Thymus (tissue), 11 donors: Measurements from ENCODE around the gene IL20RA. TPM values are rescaled to one million over a fixed set of nuclear protein-coding genes. Genes with fewer than 3 reads are reported as not detected.
A peak's percentile ranks its signal among the peaks of the same experiment; 100 is the strongest.

Experiments
- DNase-seq, 9 donors: peaks; one replicate each; pipeline ENCODE4 v3.0.0-alpha.2; 2013; ENCODE audit warnings: low spot score in 9 of 9, low read depth in 6 of 9, missing footprints in 1 of 9
- H3K27ac ChIP-seq, 2 donors: one replicate each; pipeline ENCODE4 v1.5.1; 2013; ENCODE audit warnings: control low read depth in 1 of 2, low read depth in 1 of 2, low read length in 1 of 2, mild to moderate bottlenecking in 1 of 2, moderate library complexity in 1 of 2
- H3K27me3 ChIP-seq, 2 donors: one replicate each; pipeline ENCODE4 v1.5.1; 2013; ENCODE audit warnings: low read length in 1 of 2; ENCODE audit not compliant: control insufficient read depth in 2 of 2, insufficient read depth in 1 of 2
- H3K36me3 ChIP-seq, 2 donors: one replicate each; pipeline ENCODE4 v1.5.1; 2013; ENCODE audit warnings: low read length in 1 of 2, mild to moderate bottlenecking in 1 of 2, moderate library complexity in 1 of 2; ENCODE audit not compliant: control insufficient read depth in 2 of 2, insufficient read depth in 2 of 2
- H3K4me1 ChIP-seq, 2 donors: one replicate each; pipeline ENCODE4 v1.5.1; 2013; ENCODE audit warnings: low read length in 2 of 2; ENCODE audit not compliant: control insufficient read depth in 2 of 2, insufficient read depth in 2 of 2
- H3K4me3 ChIP-seq, 2 donors: one replicate each; pipeline ENCODE4 v1.5.1; 2013; ENCODE audit warnings: low read length in 2 of 2, control low read depth in 1 of 2, mild to moderate bottlenecking in 1 of 2
- H3K9me3 ChIP-seq, 2 donors: one replicate each; pipeline ENCODE4 v1.5.1; 2013; ENCODE audit warnings: low read length in 1 of 2, mild to moderate bottlenecking in 1 of 2; ENCODE audit not compliant: control insufficient read depth in 2 of 2, insufficient read depth in 1 of 2
- WGBS: extraction: QIAGEN DNeasy Blood & Tissue Kit; methylation state at CpG from one replicate; pipeline ENCODE4 v1.1.7; 2013; 5-methylcytosine and 5-hydroxymethylcytosine counted together
- polyA plus RNA-seq: library from polyadenylated mRNA; stranded (reverse); fragments of 200-250 nt; gene quantifications from one replicate; pipeline ENCODE4 v1.2.3, GENCODE V29; 2013
- total RNA-seq: library from RNA; stranded (reverse); fragments of 120-200 nt; gene quantifications from one replicate; pipeline ENCODE4 v1.2.4, GENCODE V29; 2013
- donor health status: healthy.

The IL20RA gene
- total and polyA plus RNA-seq, 2 donors, result 2.6 to 3.4 TPM

DNA sequence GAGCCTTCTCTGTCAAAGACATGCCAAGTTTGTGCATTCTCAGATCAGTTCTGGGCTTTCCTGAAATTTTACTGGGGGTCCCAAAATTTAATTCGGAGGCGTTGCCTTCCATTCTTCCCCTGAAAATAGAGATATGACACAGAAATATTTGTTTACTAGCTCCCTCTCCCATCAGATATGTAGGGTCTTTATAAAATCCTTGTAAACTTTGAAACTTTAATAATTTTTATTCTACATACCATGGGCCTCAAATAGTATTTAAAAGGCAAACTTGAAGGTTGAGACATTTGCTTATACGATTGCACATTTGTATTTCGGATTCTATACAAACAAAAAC is 54.6 kb downstream of the IL20RA start:
- no peak overlapping the region for H3K27ac ChIP-seq

DNA sequence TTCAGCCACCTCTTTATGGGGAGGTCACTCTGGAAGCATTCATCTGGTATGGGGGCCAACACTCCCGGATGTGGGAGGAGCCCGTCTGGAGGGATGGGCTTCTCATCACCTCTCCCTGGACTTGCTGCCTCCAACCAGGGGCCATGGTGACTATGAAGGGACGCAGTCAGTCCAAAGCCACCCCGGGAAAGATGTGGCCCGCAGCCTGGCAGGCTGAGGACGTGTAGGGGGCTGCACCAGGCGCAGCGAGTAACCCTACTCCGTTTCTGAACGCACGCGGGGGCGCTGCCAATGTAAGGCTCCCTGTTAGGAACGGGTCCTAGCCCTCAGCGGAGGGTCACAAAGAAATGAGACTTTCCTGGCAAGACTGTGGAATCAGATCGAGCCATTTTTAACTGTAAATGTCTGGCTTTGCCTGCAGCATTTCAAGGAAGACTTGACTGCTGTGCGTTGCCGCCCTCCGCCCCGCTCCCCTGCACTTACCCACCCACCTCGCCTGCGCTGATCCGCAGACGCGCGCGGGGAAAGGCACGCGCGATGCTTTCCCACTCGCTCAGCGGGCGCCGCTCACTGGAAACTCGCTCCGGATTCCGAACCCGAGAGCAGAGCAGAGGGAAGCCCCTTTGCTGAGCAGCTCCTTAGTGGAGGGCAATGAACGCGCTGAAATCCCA is 55.1 kb downstream of the IL20RA start:
- Histone ChIP-seq H3K4me1 (peaks cover 0 to 2% of the 10 kb centered on the region in 2 donors), H3K4me3 (peak overlapping the region in 1 of 2 donors; percentile 17), H3K9me3 (no peaks in the 10 kb centered on the region), H3K36me3 (no peaks in the 10 kb centered on the region), H3K27me3 (peaks cover 18 to 56% of the 10 kb centered on the region in 2 donors), H3K27ac (no peak overlapping the region)
- WGBS, result 3% methylated on average over 40 of the region's 40 CpGs
- DNase-seq, result no peak

More for the DNA sequence above, 54.6 kb downstream of the IL20RA start:
- no peaks in the 10 kb centered on the region for H3K36me3 ChIP-seq
- peaks cover 0 to 2% of the 10 kb centered on the region in 2 donors for H3K4me1 ChIP-seq
- H3K27me3 ChIP-seq, result peaks cover 18 to 58% of the 10 kb centered on the region in 2 donors
- no peaks in the 10 kb centered on the region for H3K9me3 ChIP-seq
- no peak overlapping the region for H3K4me3 ChIP-seq
- WGBS, result 36% methylated on average over 4 of the region's 4 CpGs
- DNase-seq, result no peak

DNA sequence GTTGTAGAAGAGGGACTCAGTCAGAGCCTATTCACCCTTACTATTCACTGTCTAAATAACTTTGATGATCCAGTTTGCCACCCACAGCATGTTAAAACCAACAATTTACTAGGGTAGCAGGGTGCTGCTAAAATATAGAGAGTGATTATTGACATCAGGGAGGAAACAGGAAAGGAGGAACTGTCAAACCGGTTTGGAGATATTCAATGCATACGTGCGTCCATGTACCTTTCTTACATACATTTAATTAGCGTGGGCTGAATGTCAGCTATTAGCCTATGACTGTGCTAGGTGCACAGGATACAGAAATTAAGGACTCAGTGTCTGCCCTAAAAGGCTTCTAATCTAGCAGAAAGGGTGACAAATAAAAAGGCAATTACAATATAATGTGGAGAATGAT is 57.2 kb downstream of the IL20RA start:
- WGBS, result 61% methylated on average over 4 of the region's 4 CpGs
- H3K4me3 ChIP-seq, result no peak overlapping the region
- no peak overlapping the region for H3K27ac ChIP-seq
- H3K9me3 ChIP-seq, result no peaks in the 10 kb centered on the region
- H3K36me3 ChIP-seq, result no peaks in the 10 kb centered on the region
- H3K4me1 ChIP-seq, result peaks cover 0 to 2% of the 10 kb centered on the region in 2 donors
- DNase-seq, result no peak
- H3K27me3 ChIP-seq, result peaks cover 14 to 50% of the 10 kb centered on the region in 2 donors

DNA sequence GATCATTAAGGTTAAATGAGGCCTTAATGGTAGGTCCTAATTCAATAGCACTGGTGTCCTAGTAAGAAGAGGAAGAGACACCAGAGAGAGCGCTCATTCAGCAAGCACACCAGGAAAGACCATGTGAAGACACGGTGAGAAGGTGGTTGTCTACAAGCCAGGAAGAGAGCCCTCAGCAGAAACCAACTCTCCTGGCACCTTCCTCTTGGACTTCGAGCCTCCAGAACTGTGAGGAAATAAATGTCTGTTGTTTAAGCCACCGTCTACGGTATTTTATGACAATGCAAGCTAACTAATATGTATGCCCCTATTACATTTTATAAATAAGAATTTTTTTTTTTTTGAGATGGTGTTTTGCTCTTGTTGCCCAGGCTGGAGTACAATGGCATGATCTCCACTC is 59.3 kb downstream of the IL20RA start:
- H3K36me3 ChIP-seq, result no peaks in the 10 kb centered on the region
- DNase-seq, result no peak
- no peaks in the 10 kb centered on the region for H3K9me3 ChIP-seq
- H3K4me1 ChIP-seq, result peaks cover 0 to 2% of the 10 kb centered on the region in 2 donors
- H3K4me3 ChIP-seq, result no peak overlapping the region
- peaks cover 12 to 38% of the 10 kb centered on the region in 2 donors for H3K27me3 ChIP-seq
- no peak overlapping the region for H3K27ac ChIP-seq
- 94% methylated on average over 5 of the region's 5 CpGs for WGBS

DNA sequence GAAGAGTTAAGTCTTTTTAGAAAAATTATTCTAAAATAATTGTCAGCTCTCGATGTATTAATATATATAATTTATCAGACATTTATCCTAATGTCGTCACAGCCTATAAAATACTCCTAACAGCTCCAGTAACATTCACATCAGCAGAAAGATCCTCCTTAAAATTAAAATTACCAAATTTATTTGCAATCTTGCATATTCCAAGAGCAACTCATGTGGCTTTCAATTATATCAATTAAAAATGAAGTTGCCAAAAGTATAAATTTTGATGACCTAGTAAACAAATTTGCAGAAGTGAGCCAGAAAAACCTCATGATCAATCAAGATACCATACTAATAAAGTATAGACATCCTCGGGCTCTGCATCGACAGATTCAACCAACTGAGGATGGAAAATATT is 60.2 kb downstream of the IL20RA start:
- peaks cover 6 to 31% of the 10 kb centered on the region in 2 donors for H3K27me3 ChIP-seq
- H3K36me3 ChIP-seq, result no peaks in the 10 kb centered on the region
- 97% methylated on average over 4 of the region's 4 CpGs for WGBS
- H3K4me3 ChIP-seq, result no peak overlapping the region
- H3K27ac ChIP-seq, result no peak overlapping the region
- DNase-seq, result no peak
- H3K9me3 ChIP-seq, result no peaks in the 10 kb centered on the region
- peaks cover 0 to 2% of the 10 kb centered on the region in 2 donors for H3K4me1 ChIP-seq

DNA sequence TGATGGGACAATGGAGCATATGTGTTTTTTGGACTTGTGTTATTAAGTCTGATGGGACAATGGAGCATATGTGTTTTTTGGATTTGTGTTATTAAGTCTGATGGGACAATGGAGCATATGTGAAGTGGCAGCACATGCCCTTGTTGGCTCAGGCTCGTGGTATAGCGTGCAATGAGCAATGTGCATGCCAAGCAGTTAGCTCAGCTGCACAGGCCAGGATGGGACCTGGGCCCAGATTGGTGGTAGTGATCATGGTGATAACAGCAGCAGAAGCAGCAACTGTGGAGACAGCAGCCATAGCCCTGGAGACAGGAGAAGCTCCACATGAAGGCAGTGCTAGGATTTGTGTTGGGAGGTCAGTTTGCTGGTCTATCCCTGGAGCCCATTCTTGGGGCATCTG is 61.1 kb downstream of the IL20RA start:
- Histone ChIP-seq H3K4me1 (no peaks in the 10 kb centered on the region), H3K36me3 (no peaks in the 10 kb centered on the region), H3K9me3 (no peaks in the 10 kb centered on the region), H3K27ac (no peak overlapping the region), H3K27me3 (peaks cover 0 to 27% of the 10 kb centered on the region in 2 donors), H3K4me3 (no peak overlapping the region)
- 93% methylated on average over 2 of the region's 2 CpGs for WGBS
- no peak for DNase-seq

DNA sequence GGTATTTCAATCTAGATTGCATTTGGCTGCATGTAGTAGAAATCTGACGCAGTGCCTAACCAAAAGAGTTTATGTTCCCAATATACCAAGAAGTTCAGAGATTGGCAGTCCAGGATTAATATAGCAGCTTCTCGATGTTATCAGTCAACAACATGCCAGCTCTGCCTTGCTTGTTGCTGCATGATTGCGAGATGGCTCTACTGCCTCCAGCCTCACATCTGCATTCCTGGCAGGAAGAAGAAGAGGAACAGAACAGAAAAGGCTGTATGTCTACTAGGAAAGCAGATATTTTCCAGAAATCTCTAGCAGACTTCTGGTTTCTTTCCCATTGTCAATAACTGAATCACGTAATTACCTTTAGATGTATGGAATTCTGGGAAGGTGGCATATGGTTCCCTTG is 61.8 kb downstream of the IL20RA start:
- H3K4me1 ChIP-seq, result no peaks in the 10 kb centered on the region
- H3K9me3 ChIP-seq, result no peaks in the 10 kb centered on the region
- WGBS, result 90% methylated on average over 4 of the region's 4 CpGs
- no peak overlapping the region for H3K4me3 ChIP-seq
- no peak for DNase-seq
- H3K27ac ChIP-seq, result no peak overlapping the region
- no peaks in the 10 kb centered on the region for H3K36me3 ChIP-seq
- H3K27me3 ChIP-seq, result peaks cover 0 to 19% of the 10 kb centered on the region in 2 donors

DNA sequence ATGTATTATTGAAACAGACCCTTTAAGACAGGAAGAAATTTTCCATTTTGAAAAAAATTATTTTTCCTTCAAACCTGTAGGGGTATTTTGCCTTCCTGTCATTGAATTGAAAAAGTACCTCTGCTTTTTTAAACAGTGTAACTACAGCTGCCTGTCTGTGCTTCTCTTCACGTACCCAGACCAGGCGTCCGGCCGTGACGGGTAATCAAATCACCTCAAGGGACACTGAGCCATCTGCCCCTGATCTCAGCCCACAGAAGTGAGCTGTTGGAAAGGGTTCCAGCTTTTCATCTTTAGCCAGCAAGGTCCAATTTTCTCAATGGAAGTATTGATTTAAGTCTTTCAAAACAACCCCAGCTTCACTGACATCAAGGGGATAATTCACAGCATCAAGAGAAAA is 64.7 kb downstream of the IL20RA start:
- H3K27ac ChIP-seq, result no peak overlapping the region
- WGBS, result 91% methylated on average over 5 of the region's 5 CpGs
- no peak for DNase-seq
- H3K4me1 ChIP-seq, result no peaks in the 10 kb centered on the region
- no peaks in the 10 kb centered on the region for H3K36me3 ChIP-seq
- H3K27me3 ChIP-seq, result peaks cover 0 to 7% of the 10 kb centered on the region in 2 donors
- H3K4me3 ChIP-seq, result no peak overlapping the region
- no peaks in the 10 kb centered on the region for H3K9me3 ChIP-seq

DNA sequence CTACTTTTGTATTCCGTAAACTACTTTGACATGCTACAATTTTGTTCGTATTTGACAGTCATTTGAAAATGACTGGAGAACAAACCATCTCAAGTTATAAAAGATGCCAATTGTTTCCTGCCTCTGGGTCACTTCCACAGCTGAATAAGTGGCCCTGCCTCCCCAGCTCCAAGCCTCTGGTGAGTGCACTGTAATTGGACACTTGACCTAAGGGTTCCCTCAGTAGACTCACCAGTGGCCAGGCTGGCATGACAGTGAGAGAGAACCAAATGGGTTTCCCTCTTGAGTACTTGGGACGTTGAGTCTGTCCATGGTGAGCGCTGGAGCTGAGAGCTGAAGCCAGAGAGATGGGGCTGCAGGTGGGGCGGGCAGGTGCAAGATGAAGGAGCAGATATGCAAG is 65.6 kb downstream of the IL20RA start:
- H3K4me1 ChIP-seq, result no peaks in the 10 kb centered on the region
- no peaks in the 10 kb centered on the region for H3K9me3 ChIP-seq
- 91% methylated on average over 5 of the region's 5 CpGs for WGBS
- H3K36me3 ChIP-seq, result no peaks in the 10 kb centered on the region
- H3K27me3 ChIP-seq, result peaks cover 0 to 7% of the 10 kb centered on the region in 2 donors
- no peak overlapping the region for H3K4me3 ChIP-seq
- H3K27ac ChIP-seq, result no peak overlapping the region
- no peak for DNase-seq
